H1 (cell line): ENCODE results near the gene WBP4. TPM values are rescaled to one million over a fixed set of nuclear protein-coding genes. Genes with fewer than 3 reads are reported as not detected.

ENCODE experiments used
- CTCF ChIA-PET: fragments of 300-600 bp; sonication (Branson Sonifier 250); formaldehyde crosslinking; loops from one replicate; lab custom pipeline; 2021; ENCODE audit not compliant: partially characterized antibody; lab: Charles Lee
- POLR2A ChIA-PET: fragments of 300-600 bp; sonication (Branson Sonifier 250); formaldehyde crosslinking; loops from one replicate; lab custom pipeline; 2021; ENCODE audit warnings: inconsistent platforms; ENCODE audit not compliant: partially characterized antibody; lab: Charles Lee
- DNase-seq, 2 experiments: peaks; one replicate each; pipeline versions ENCODE4 v3.0.0 to v3.0.0-alpha.2; 2010 to 2022; ENCODE audit warnings: low spot score in 2 of 2, low read depth in 1 of 2, mixed read lengths in 1 of 2
- FAIRE-seq: peaks from 2 replicates; lab custom pipeline; 2011; peaks lifted over from hg19 to GRCh38; lab: Jason Lieb, UNC
- H2AFZ ChIP-seq: 2 replicates; pipeline ENCODE4 v1.8.1; 2012; ENCODE audit warnings: low read length, inconsistent platforms
- H2AK5ac ChIP-seq: 2 replicates; pipeline ENCODE4 v1.6.1; 2013; ENCODE audit warnings: low read depth, low read length
- H2BK120ac ChIP-seq: replicated peaks from 2 replicates; pipeline ENCODE3; 2013; ENCODE audit warnings: low read depth, low read length, inconsistent platforms
- H2BK12ac ChIP-seq: 2 replicates; pipeline ENCODE4 v1.6.1; 2013; ENCODE audit warnings: low read depth, low read length
- H2BK15ac ChIP-seq: 2 replicates; pipeline ENCODE4 v1.6.1; 2013; ENCODE audit warnings: low read length
- H2BK20ac ChIP-seq: 2 replicates; pipeline ENCODE4 v1.6.1; 2013; ENCODE audit warnings: low read length
- H2BK5ac ChIP-seq: 2 replicates; pipeline ENCODE4 v1.6.1; 2013; ENCODE audit warnings: low read depth, low read length
- H3K14ac ChIP-seq: 2 replicates; pipeline ENCODE4 v1.6.1; 2013; ENCODE audit warnings: inconsistent platforms; ENCODE audit not compliant: insufficient read length
- H3K18ac ChIP-seq: 2 replicates; pipeline ENCODE4 v1.6.1; 2013; ENCODE audit warnings: low read length; ENCODE audit errors: extremely low read depth
- H3K23ac ChIP-seq: 2 replicates; pipeline ENCODE4 v1.6.1; 2013; ENCODE audit warnings: inconsistent platforms; ENCODE audit not compliant: insufficient read length
- H3K23me2 ChIP-seq: 2 replicates; pipeline ENCODE4 v1.6.1; 2013; ENCODE audit warnings: low read depth, low read length
- H3K27ac ChIP-seq: 2 replicates; pipeline ENCODE4 v1.6.1; 2011; ENCODE audit warnings: low read depth, low read length, inconsistent platforms
- H3K27me3 ChIP-seq, 4 experiments: replicated peaks in 1 of 4; 1 replicate in 1 of 4; 2 replicates in 3 of 4; pipeline versions ENCODE4 v1.6.1 to v1.8.1; 2011 to 2013; ENCODE audit warnings: low read length in 3 of 4, mild to moderate bottlenecking in 3 of 4, inconsistent platforms in 2 of 4, mixed read lengths in 2 of 4, moderate library complexity in 1 of 4; ENCODE audit not compliant: control insufficient read depth in 3 of 4, insufficient read depth in 3 of 4; ENCODE audit errors: extremely low read depth in 1 of 4
- H3K36me3 ChIP-seq, 4 experiments: 2 replicates each; pipeline versions ENCODE4 v1.6.1 to v1.8.1; 2011 to 2013; ENCODE audit warnings: mild to moderate bottlenecking in 4 of 4, low read length in 3 of 4, moderate library complexity in 2 of 4, control low read depth in 1 of 4, inconsistent platforms in 1 of 4; ENCODE audit not compliant: insufficient read depth in 4 of 4, control insufficient read depth in 2 of 4
- H3K4ac ChIP-seq: replicated peaks from 2 replicates; pipeline ENCODE3; 2013; ENCODE audit warnings: low read length, low read depth, mixed read lengths, inconsistent platforms; ENCODE audit not compliant: insufficient read length
- H3K4me1 ChIP-seq, 4 experiments: replicated peaks in 1 of 4; 1 replicate in 1 of 4; 2 replicates in 3 of 4; pipeline versions ENCODE4 v1.6.1 to v1.8.1; 2011 to 2013; ENCODE audit warnings: low read length in 3 of 4, inconsistent platforms in 2 of 4, mixed read lengths in 1 of 4; ENCODE audit not compliant: insufficient read depth in 4 of 4, control insufficient read depth in 3 of 4
- H3K4me2 ChIP-seq, 2 experiments: 2 replicates each; pipeline versions ENCODE4 v1.6.1 to v1.8.1; 2011 to 2013; ENCODE audit warnings: low read depth in 2 of 2, low read length in 2 of 2, control low read depth in 1 of 2, inconsistent platforms in 1 of 2, mild to moderate bottlenecking in 1 of 2; ENCODE audit not compliant: insufficient read depth in 1 of 2
- H3K4me3 ChIP-seq, 4 experiments: fragments of 200-600, 300-600 bp in 1 of 4; sonication (generic), shearing (Covaris generic), sonication (Bioruptor Twin) in 1 of 4; 2 replicates each; pipeline versions ENCODE4 v1.5.1 to v1.8.1; 2011 to 2016; ENCODE audit warnings: low read length in 4 of 4, low read depth in 3 of 4, control low read depth in 2 of 4, inconsistent platforms in 2 of 4, mild to moderate bottlenecking in 2 of 4, mixed read lengths in 1 of 4, moderate library complexity in 1 of 4; ENCODE audit not compliant: insufficient read depth in 2 of 4; ENCODE audit errors: extremely low read depth in 1 of 4
- H3K56ac ChIP-seq: replicated peaks from 2 replicates; pipeline ENCODE3; 2013; ENCODE audit warnings: low read depth, mild to moderate bottlenecking, mixed read lengths, low read length, inconsistent platforms; ENCODE audit not compliant: insufficient read length
- H3K79me1 ChIP-seq: 2 replicates; pipeline ENCODE4 v1.6.1; 2013; ENCODE audit warnings: low read depth, low read length, control low read depth
- H3K79me2 ChIP-seq, 2 experiments: 2 replicates each; pipeline versions ENCODE4 v1.6.1 to v1.8.1; 2012 to 2013; ENCODE audit warnings: low read length in 2 of 2, mild to moderate bottlenecking in 2 of 2, inconsistent platforms in 1 of 2; ENCODE audit not compliant: insufficient read depth in 2 of 2, control insufficient read depth in 1 of 2
- H3K9ac ChIP-seq, 4 experiments: replicated peaks in 1 of 4; 1 replicate in 1 of 4; 2 replicates in 3 of 4; pipeline versions ENCODE4 v1.6.1 to v1.8.1; 2011 to 2013; ENCODE audit warnings: low read depth in 3 of 4, low read length in 3 of 4, control low read depth in 2 of 4, mild to moderate bottlenecking in 2 of 4, moderate library complexity in 2 of 4, inconsistent platforms in 1 of 4; ENCODE audit errors: extremely low read depth in 1 of 4
- H3K9me3 ChIP-seq, 2 experiments: 2 replicates each; pipeline versions ENCODE4 v1.6.1 to v1.8.1; 2012 to 2013; ENCODE audit warnings: mild to moderate bottlenecking in 2 of 2, moderate library complexity in 2 of 2, control low read depth in 1 of 2, inconsistent platforms in 1 of 2, low read depth in 1 of 2, low read length in 1 of 2, mixed read lengths in 1 of 2; ENCODE audit not compliant: insufficient read depth in 2 of 2
- H4K20me1 ChIP-seq, 2 experiments: replicated peaks in 1 of 2; 2 replicates each; pipeline versions ENCODE3 to v1.8.1; 2011 to 2013; ENCODE audit warnings: inconsistent platforms in 2 of 2, low read length in 2 of 2, mild to moderate bottlenecking in 1 of 2; ENCODE audit not compliant: insufficient read depth in 2 of 2, control insufficient read depth in 1 of 2
- H4K5ac ChIP-seq: 2 replicates; pipeline ENCODE4 v1.6.1; 2013; ENCODE audit warnings: low read length, low read depth, mixed read lengths, inconsistent platforms; ENCODE audit not compliant: insufficient read length
- H4K8ac ChIP-seq: 2 replicates; pipeline ENCODE4 v1.8.0; 2013; ENCODE audit warnings: mild to moderate bottlenecking, moderate library complexity, low read length, inconsistent platforms; ENCODE audit not compliant: insufficient read depth; ENCODE audit errors: extremely low read depth
- H4K91ac ChIP-seq: replicated peaks from 2 replicates; pipeline ENCODE3; 2013; ENCODE audit warnings: low read length, mixed read lengths, inconsistent platforms; ENCODE audit not compliant: insufficient read length
- BCL11A ChIP-seq, 2 experiments: IDR thresholded peaks; one replicate each; pipeline ENCODE4 v1.6.1; 2011; ENCODE audit warnings: low read depth in 2 of 2, low read length in 2 of 2, mild to moderate bottlenecking in 2 of 2
- CEBPB ChIP-seq: IDR thresholded peaks from 2 replicates; pipeline ENCODE4 v1.6.1; 2012; ENCODE audit warnings: low read depth, low read length
- CHD1 ChIP-seq: IDR thresholded peaks from 2 replicates; pipeline ENCODE4 v1.6.1; 2012; ENCODE audit warnings: low read depth, low read length, improper control_type of control experiment
- CREB1 ChIP-seq: IDR thresholded peaks from 2 replicates; pipeline ENCODE4 v1.6.1; 2012; ENCODE audit warnings: inconsistent platforms
- CTBP2 ChIP-seq: IDR thresholded peaks from 2 replicates; pipeline ENCODE4 v1.7.0; 2011; ENCODE audit warnings: borderline replicate concordance, mild to moderate bottlenecking, moderate library complexity, mixed read lengths, low read length; ENCODE audit not compliant: insufficient read depth, insufficient read length
- POLR2A ChIP-seq, 2 experiments: IDR thresholded peaks; 1 replicate in 1 of 2; 2 replicates in 1 of 2; pipeline ENCODE4 v1.6.1; 2011; ENCODE audit warnings: low read depth in 2 of 2, low read length in 2 of 2, mild to moderate bottlenecking in 2 of 2; ENCODE audit errors: control extremely low read depth in 1 of 2
- POLR2AphosphoS5 ChIP-seq: IDR thresholded peaks from 2 replicates; pipeline ENCODE4 v1.6.1; 2011; ENCODE audit warnings: low read depth, low read length
- SIN3A ChIP-seq, 2 experiments: IDR thresholded peaks in 1 of 2; conservative IDR thresholded peaks in 1 of 2; 2 replicates each; pipeline ENCODE4 v1.6.1; 2011 to 2012; ENCODE audit warnings: low read length in 2 of 2, improper control_type of control experiment in 1 of 2, low read depth in 1 of 2, mild to moderate bottlenecking in 1 of 2
- SP1 ChIP-seq: IDR thresholded peaks from 2 replicates; pipeline ENCODE4 v1.6.1; 2011; ENCODE audit warnings: low read depth, low read length
- SP2 ChIP-seq: IDR thresholded peaks from 2 replicates; pipeline ENCODE4 v1.6.1; 2012; ENCODE audit warnings: mild to moderate bottlenecking, low read length, inconsistent platforms
- SRF ChIP-seq: IDR thresholded peaks from 2 replicates; pipeline ENCODE4 v1.6.1; 2011; ENCODE audit warnings: mild to moderate bottlenecking, low read depth, low read length, moderate library complexity
- TAF7 ChIP-seq: optimal IDR thresholded peaks from 2 replicates; pipeline ENCODE3; 2011; ENCODE audit warnings: low read depth, mild to moderate bottlenecking, inconsistent platforms, low read length, moderate library complexity, borderline replicate concordance
- USF2 ChIP-seq: IDR thresholded peaks from 2 replicates; pipeline ENCODE4 v1.6.1; 2011; ENCODE audit warnings: low read length, improper control_type of control experiment
- YY1 ChIP-seq: IDR thresholded peaks from 2 replicates; pipeline ENCODE4 v1.6.1; 2011; ENCODE audit warnings: low read depth, mild to moderate bottlenecking, low read length
- WGBS, 2 experiments: shearing (Covaris generic) in 1 of 2; methylation state at CpG; one replicate each; pipeline versions ENCODE4 v1.1.6 to v1.1.7; 2013 to 2015; ENCODE audit warnings: low lambda C conversion rate in 2 of 2, mixed read lengths in 2 of 2, inconsistent platforms in 1 of 2, low coverage in 1 of 2, missing lambda C conversion rate in 1 of 2; ENCODE audit not compliant: insufficient replicate concordance in 2 of 2, insufficient coverage in 1 of 2, insufficient read length in 1 of 2; ENCODE audit errors: extremely low coverage in 1 of 2, missing lambda C conversion rate in 1 of 2; 5-methylcytosine and 5-hydroxymethylcytosine counted together
- polyA plus RNA-seq, 7 experiments: library from polyadenylated mRNA; depleted of rRNA in 3 of 7; stranded (reverse) in 5 of 7; unstranded in 2 of 7; fragments of >200 nt in 5 of 7; fragments of 200-250 nt in 2 of 7; gene quantifications; 1 replicate in 5 of 7; 2 replicates in 1 of 7; 4 replicates in 1 of 7; pipeline versions ENCODE4 v1.2.1 to v1.2.3, GENCODE V29; 2011 to 2013; ENCODE audit warnings: missing spikeins in 2 of 7, mixed read lengths in 2 of 7
- total RNA-seq: library from RNA; stranded (reverse); fragmentation: NEBNext Ultra II Directional; extraction: Animal tissue kit (Norgen Biotek cat#: 25700); gene quantifications from 2 replicates; pipeline ENCODE4 v1.2.1, GENCODE V29; 2021

The WBP4 gene
- total and polyA plus RNA-seq, 2 of the 8 experiments (the other 6 are each of a cell fraction or from before 2014, with no cell fraction given) = 3.0 to 10.0 TPM

- Histone ChIP-seq H2BK5ac (no peak overlapping the region), H3K18ac (no peak overlapping the region), H3K36me3 (no peaks in the 10 kb centered on the region), H3K4ac (no peak overlapping the region), H3K27me3 (no peaks in the 10 kb centered on the region), H2BK15ac (no peak overlapping the region), H4K5ac (no peak overlapping the region), H3K4me2 (no peak overlapping the region), H3K23ac (no peak overlapping the region), H3K79me2 (no peaks in the 10 kb centered on the region), H3K23me2 (no peaks in the 10 kb centered on the region), H2BK20ac (no peak overlapping the region), H3K56ac (no peak overlapping the region), H3K14ac (no peak overlapping the region), H3K9me3 (no peaks in the 10 kb centered on the region), H2BK12ac (no peak overlapping the region), H4K91ac (no peak overlapping the region), H2AK5ac (no peak overlapping the region), H3K79me1 (no peaks in the 10 kb centered on the region), H2AFZ (no peak overlapping the region), H3K27ac (no peak overlapping the region), H3K4me3 (no peak overlapping the region), H4K20me1 (no peaks in the 10 kb centered on the region), H4K8ac (no peak overlapping the region), H3K9ac (no peak overlapping the region), H2BK120ac (no peak overlapping the region), H3K4me1 (peaks cover 0 to 20% (median 0%) of the 10 kb centered on the region in 4 experiments; a peak in 4 of 7 replicates)
- FAIRE-seq (no peak), DNase-seq (no peak)
- no peak for TF ChIP-seq POLR2AphosphoS5
- TF ChIP-seq CHD1 = no peak
- TF ChIP-seq CTBP2 = no peak
- TF ChIP-seq YY1 = no peak
- no peak for TF ChIP-seq BCL11A (IDR thresholded peaks at IDR 0.05; ENCODE audit: low read depth in 2 of 2, low read length in 2 of 2)
- no peak for TF ChIP-seq SRF
- TF ChIP-seq SP2 = no peak
- no peak for TF ChIP-seq POLR2A (IDR thresholded peaks at IDR 0.05; ENCODE audit: control extremely low read depth in 1 of 2, low read depth in 2 of 2, low read length in 2 of 2)
- no peak for TF ChIP-seq TAF7
- TF ChIP-seq SIN3A (conservative IDR thresholded peaks at IDR 0.05 in 1 of 2, IDR thresholded peaks at IDR 0.05 in 1 of 2; ENCODE audit: low read depth in 1 of 2, low read length in 2 of 2) = no peak
- TF ChIP-seq CEBPB = no peak
- TF ChIP-seq SP1 = no peak
- no peak for TF ChIP-seq USF2
- TF ChIP-seq CREB1 = no peak
- CTCF ChIA-PET = interaction anchor here (1.7 kb wide), 1 partner anchor 36 kb away, joined by 8 read pairs; no protein-coding TSS in a partner anchor
- POLR2A ChIA-PET = interaction anchor here (1.2 kb wide), 1 partner anchor 43 kb away, joined by 3 read pairs; the partner anchor contains the start of gene WBP4
- 85% methylated on average over 1 of the region's 1 CpG; no CpG with 5 or more reads in 1 of the 2 experiments for WGBS, 2 experiments
Measured at GRCh38 chr13:41018602-41018948, 42.7 kb upstream of the WBP4 start.
